K562 (cell line): ENCODE measurements around the gene DYTN. TPM values are rescaled to one million over a fixed set of nuclear protein-coding genes. Genes with fewer than 3 reads are reported as not detected.

Source experiments
- ATAC-seq: fragments of 200-7000 bp; cut with Tn5 transposase; 3 replicates; pipeline ENCODE4 v1.9.1; 2020; ENCODE audit warnings: moderate library complexity
- BruUV-seq: library from RNA; stranded (reverse); fragments of 400-500 nt; replicated peaks from 2 replicates; lab custom pipeline; 2021; lab: Mats Ljungman, UMichigan
- CTCF ChIA-PET: fragments of 300-600 bp; formaldehyde crosslinking; extraction: SDS; loops from one replicate; lab custom pipeline; 2021; ENCODE audit warnings: low intra/inter-chr PET ratio; lab: Yijun Ruan, JAX
- POLR2A ChIA-PET: fragments of 300-600, 350-650 bp; sonication (Branson Sonifier 250); formaldehyde crosslinking; extraction: SDS; loops from one replicate; lab custom pipeline; 2021; ENCODE audit warnings: antibody characterized with exemption, inconsistent platforms; lab: Yijun Ruan, JAX
- DNase-seq, 4 experiments: peaks; one replicate each; pipeline versions ENCODE4 v3.0.0 to v3.0.0-alpha.2; 2011 to 2018; ENCODE audit warnings: low spot score in 3 of 4, mixed read lengths in 3 of 4; ENCODE audit errors: extremely low read depth in 1 of 4
- FAIRE-seq: peaks from 2 replicates; lab custom pipeline; 2011; peaks lifted over from hg19 to GRCh38; lab: Jason Lieb, UNC
- H2AFZ ChIP-seq: 2 replicates; pipeline ENCODE4 v1.6.0; 2011; ENCODE audit warnings: low read depth, low read length, control low read depth, inconsistent platforms
- H3K27ac ChIP-seq: fragments of 200-600 bp; 3 replicates; pipeline ENCODE4 v1.8.0; 2011; ENCODE audit warnings: low read depth, mild to moderate bottlenecking, control low read depth, inconsistent platforms, low read length, moderate library complexity, mixed read lengths; ENCODE audit errors: extremely low read depth
- H3K27me3 ChIP-seq, 2 experiments: fragments of 300-600 bp in 1 of 2; 2 replicates in 1 of 2; 3 replicates in 1 of 2; pipeline versions ENCODE4 v1.6.0 to v1.8.0; 2011; ENCODE audit warnings: inconsistent platforms in 2 of 2, low read length in 2 of 2, mild to moderate bottlenecking in 1 of 2, mixed read lengths in 1 of 2, moderate library complexity in 1 of 2; ENCODE audit not compliant: control insufficient read depth in 2 of 2, insufficient read depth in 2 of 2
- H3K36me3 ChIP-seq: fragments of 300-600 bp; 3 replicates; pipeline ENCODE4 v1.8.0; 2011; ENCODE audit warnings: mild to moderate bottlenecking, low read length, inconsistent platforms; ENCODE audit not compliant: control insufficient read depth, insufficient read depth
- H3K4me1 ChIP-seq, 2 experiments: fragments of 200-600 bp in 1 of 2; replicated peaks in 1 of 2; 2 replicates in 1 of 2; 3 replicates in 1 of 2; pipeline versions ENCODE4 v1.5.1 to v1.8.0; 2011; ENCODE audit warnings: inconsistent platforms in 2 of 2, low read length in 2 of 2, mild to moderate bottlenecking in 1 of 2, mixed read lengths in 1 of 2, moderate library complexity in 1 of 2; ENCODE audit not compliant: control insufficient read depth in 2 of 2, insufficient read depth in 2 of 2
- H3K4me2 ChIP-seq: 2 replicates; pipeline ENCODE4 v1.6.1; 2011; ENCODE audit warnings: low read length, control low read depth, inconsistent platforms, mixed read lengths; ENCODE audit not compliant: insufficient read depth
- H3K4me3 ChIP-seq: fragments of 200-600 bp; sonication (generic), shearing (Covaris generic); 2 replicates; pipeline ENCODE4 v1.5.1; 2016; ENCODE audit warnings: control low read depth, inconsistent platforms
- H3K79me2 ChIP-seq: fragments of 200-600 bp; 3 replicates; pipeline ENCODE4 v1.8.0; 2011; ENCODE audit warnings: low read length, inconsistent platforms; ENCODE audit not compliant: control insufficient read depth, insufficient read depth
- H3K9ac ChIP-seq, 2 experiments: 2 replicates each; pipeline versions ENCODE4 v1.6.0 to v1.6.1; 2011; ENCODE audit warnings: low read depth in 2 of 2, low read length in 2 of 2, control low read depth in 1 of 2, inconsistent platforms in 1 of 2, mild to moderate bottlenecking in 1 of 2, mixed read lengths in 1 of 2; ENCODE audit not compliant: insufficient read depth in 1 of 2
- H3K9me1 ChIP-seq: one replicate; pipeline ENCODE4 v1.6.0; 2011; ENCODE audit warnings: inconsistent platforms, mild to moderate bottlenecking, low read length, moderate library complexity; ENCODE audit not compliant: control insufficient read depth, insufficient read depth
- H3K9me3 ChIP-seq: replicated peaks from 2 replicates; pipeline ENCODE4 v1.5.1; 2011; ENCODE audit warnings: low read depth, low read length, inconsistent platforms; ENCODE audit not compliant: control insufficient read depth, insufficient read depth
- H4K20me1 ChIP-seq: replicated peaks from 2 replicates; pipeline ENCODE4 v1.6.1; 2011; ENCODE audit warnings: low read length, inconsistent platforms, mixed read lengths; ENCODE audit not compliant: control insufficient read depth, insufficient read depth
- MAFF ChIP-seq: IDR thresholded peaks from 2 replicates; pipeline ENCODE4 v1.6.1; 2012; ENCODE audit warnings: low read length, improper control_type of control experiment
- TBP ChIP-seq: optimal IDR thresholded peaks from 2 replicates; pipeline ENCODE3; 2011; ENCODE audit warnings: low read depth, low read length, improper control_type of control experiment
- in situ Hi-C: fragments of 300-500 bp; cut with MboI; formaldehyde crosslinking; loops from 4 replicates; pipeline ENCODE4 v1.15.0; 2018; ENCODE audit warnings: inconsistent platforms, mixed read lengths
- intact Hi-C: fragments of 100-400 bp; cut with micrococcal nuclease; formaldehyde crosslinking; loops from 2 replicates; pipeline ENCODE4 v1.14.2; 2022
- polyA plus RNA-seq, 8 experiments: library from polyadenylated mRNA; depleted of rRNA in 4 of 8; stranded (reverse) in 5 of 8; unstranded in 3 of 8; fragments of >200 nt; fragmentation: Nextera tagmentation in 2 of 8; fragmentation: Illumina TruSeq in 1 of 8; extraction: Ambion mirVana in 2 of 8; extraction: Trizol in 1 of 8; gene quantifications; 2 replicates each; pipeline versions ENCODE4 v1.2.1 to v1.2.3, GENCODE V29; 2011 to 2014; ENCODE audit warnings: inconsistent platforms in 1 of 8, missing spikeins in 1 of 8
- total RNA-seq, 7 experiments: library from RNA; depleted of rRNA in 6 of 7; stranded (reverse); fragments of >200 nt in 6 of 7; fragmentation: Illumina TruSeq in 2 of 7; extraction: Trizol in 2 of 7; gene quantifications; 2 replicates each; pipeline versions ENCODE4 v1.2.1 to v1.2.3, GENCODE V29; 2011 to 2021; ENCODE audit warnings: low replicate concordance in 1 of 7
- TF ChIP-seq, protein P1 (sequence below): fragments of 450-650 bp; IDR thresholded peaks from one replicate; pipeline ENCODE4 v1.6.1; 2018; ENCODE audit warnings: mild to moderate bottlenecking, moderate library complexity; ENCODE audit not compliant: partially characterized antibody

Gene DYTN
- total and polyA plus RNA-seq, 9 of the 15 experiments (the other 6 are each of a cell fraction or from before 2014, with no cell fraction given): not detected

GRCh38 chr2:206698811-206699210 lies 19.4 kb downstream of the DYTN start (continued):
- TF ChIP-seq, protein P1, sequence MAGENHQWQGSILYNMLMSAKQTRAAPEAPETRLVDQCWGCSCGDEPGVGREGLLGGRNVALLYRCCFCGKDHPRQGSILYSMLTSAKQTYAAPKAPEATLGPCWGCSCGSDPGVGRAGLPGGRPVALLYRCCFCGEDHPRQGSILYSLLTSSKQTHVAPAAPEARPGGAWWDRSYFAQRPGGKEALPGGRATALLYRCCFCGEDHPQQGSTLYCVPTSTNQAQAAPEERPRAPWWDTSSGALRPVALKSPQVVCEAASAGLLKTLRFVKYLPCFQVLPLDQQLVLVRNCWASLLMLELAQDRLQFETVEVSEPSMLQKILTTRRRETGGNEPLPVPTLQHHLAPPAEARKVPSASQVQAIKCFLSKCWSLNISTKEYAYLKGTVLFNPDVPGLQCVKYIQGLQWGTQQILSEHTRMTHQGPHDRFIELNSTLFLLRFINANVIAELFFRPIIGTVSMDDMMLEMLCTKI: no peak

DNA sequence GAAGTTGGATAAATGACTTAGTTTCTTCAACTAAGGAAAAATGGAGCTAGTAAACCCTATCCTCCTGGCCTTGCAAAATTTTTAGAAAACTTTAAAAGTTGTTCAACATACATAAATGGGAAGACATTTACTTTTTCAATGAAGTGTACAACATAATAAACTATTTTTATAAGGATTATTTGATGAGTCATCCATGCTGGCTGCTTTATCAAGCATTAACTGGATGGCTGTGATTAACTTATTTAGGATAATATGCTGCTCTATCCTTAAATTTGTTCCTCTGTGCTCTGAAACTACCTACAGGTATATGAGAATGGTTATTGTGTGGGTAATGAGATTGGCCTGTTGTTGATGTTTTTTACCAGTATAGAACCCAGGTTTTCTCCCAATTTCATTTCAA lies 21.3 kb downstream of the DYTN start:
- Histone ChIP-seq H3K4me2 (no peak overlapping the region), H2AFZ (no peak overlapping the region), H3K36me3 (no peaks in the 10 kb centered on the region), H3K27me3 (no peaks in the 10 kb centered on the region), H3K4me1 (no peaks in the 10 kb centered on the region), H3K27ac (no peak overlapping the region), H3K79me2 (no peaks in the 10 kb centered on the region), H3K9me1 (no peaks in the 10 kb centered on the region), H3K9ac (no peak overlapping the region), H3K4me3 (no peak overlapping the region), H3K9me3 (no peaks in the 10 kb centered on the region), H4K20me1 (no peaks in the 10 kb centered on the region)
- FAIRE-seq (no peak), DNase-seq (no peak), ATAC-seq (no peak)
- intact Hi-C loops (loop anchor here (10.0 kb wide), 1 partner anchor 302 kb away; no protein-coding TSS in a partner anchor), in situ Hi-C loops (no loop called here)
- peak; percentile 18; the same call in 1 of the 2 replicates for TF ChIP-seq MAFF
- no peak for TF ChIP-seq TBP
- BruUV-seq: no TSS peak
- POLR2A ChIA-PET: interaction anchor here (0.7 kb wide), 1 partner anchor 648 kb away, joined by 3 read pairs; no protein-coding TSS in a partner anchor
- CTCF ChIA-PET: no interaction called here
